GM19240 (cell line): ENCODE measurements around the gene HIBADH.
A peak's percentile ranks its signal among the peaks of the same experiment; 100 is the strongest.
"Not testable (repeated sequence)": the region's sequence is repeated elsewhere in the genome, so short reads cannot be mapped to it uniquely, and the experiment has no call there.

Experiments
- DNase-seq: peaks from one replicate; pipeline ENCODE4 v3.0.0; 2011; ENCODE audit warnings: low spot score; ENCODE audit not compliant: insufficient read length

Gene HIBADH

GRCh38 chr7:27602766-27603165, 59.9 kb downstream of the HIBADH start:
- DNase-seq: no peak

- DNase-seq: no peak
Observed at GRCh38 chr7:27601217-27601616, 61.5 kb downstream of the HIBADH start.

- no peak for DNase-seq
Observed at GRCh38 chr7:27600247-27600646, 62.4 kb downstream of the HIBADH start.

GRCh38 chr7:27595009-27595408, 67.7 kb downstream of the HIBADH start:
- DNase-seq: no peak

- no peak for DNase-seq
Observed at GRCh38 chr7:27593226-27593625, 69.5 kb downstream of the HIBADH start.

GRCh38 chr7:27590416-27590815, 72.3 kb downstream of the HIBADH start:
- no peak for DNase-seq

GRCh38 chr7:27587429-27587828, 75.3 kb downstream of the HIBADH start:
- no peak for DNase-seq

- DNase-seq: peak; percentile 2
Observed at GRCh38 chr7:27586825-27587224, 75.9 kb downstream of the HIBADH start.

GRCh38 chr7:27585781-27586447, 76.8 kb downstream of the HIBADH start:
- no peak for DNase-seq

GRCh38 chr7:27581906-27582305, 80.8 kb downstream of the HIBADH start:
- no peak for DNase-seq

GRCh38 chr7:27581119-27581518, 81.6 kb downstream of the HIBADH start:
- no peak for DNase-seq

GRCh38 chr7:27579565-27579964, 83.1 kb downstream of the HIBADH start:
- no peak for DNase-seq

- DNase-seq: not testable (repeated sequence)
Observed at GRCh38 chr7:27578169-27578568, 84.5 kb downstream of the HIBADH start.

- DNase-seq: no peak
Observed at GRCh38 chr7:27576360-27576944, 86.2 kb downstream of the HIBADH start.

- no peak for DNase-seq
Observed at GRCh38 chr7:27575613-27576012, 87.1 kb downstream of the HIBADH start.

- no peak for DNase-seq
Observed at GRCh38 chr7:27569106-27569505, 93.6 kb downstream of the HIBADH start.

- DNase-seq: no peak
Observed at GRCh38 chr7:27567266-27567665, 95.4 kb downstream of the HIBADH start.

- DNase-seq: no peak
Observed at GRCh38 chr7:27564881-27565482, 97.7 kb downstream of the HIBADH start.

GRCh38 chr7:27560706-27561235, 101.9 kb downstream of the HIBADH start:
- no peak for DNase-seq

- DNase-seq: no peak
Observed at GRCh38 chr7:27555670-27556069, 107.0 kb downstream of the HIBADH start.

- no peak for DNase-seq
Observed at GRCh38 chr7:27554826-27555225, 107.9 kb downstream of the HIBADH start.

- DNase-seq: no peak
Observed at GRCh38 chr7:27553273-27553672, 109.4 kb downstream of the HIBADH start.
